H1 (cell line): Measurements from ENCODE around the gene ZMPSTE24. TPM values are rescaled to one million over a fixed set of nuclear protein-coding genes. Genes with fewer than 3 reads are reported as not detected.
A peak's percentile ranks its signal among the peaks of the same experiment; 100 is the strongest.

Source experiments
- CTCF ChIA-PET: fragments of 300-600 bp; sonication (Branson Sonifier 250); formaldehyde crosslinking; loops from one replicate; lab custom pipeline; 2021; ENCODE audit not compliant: partially characterized antibody; lab: Charles Lee
- POLR2A ChIA-PET: fragments of 300-600 bp; sonication (Branson Sonifier 250); formaldehyde crosslinking; loops from one replicate; lab custom pipeline; 2021; ENCODE audit warnings: inconsistent platforms; ENCODE audit not compliant: partially characterized antibody; lab: Charles Lee
- DNase-seq, 2 experiments: peaks; one replicate each; pipeline versions ENCODE4 v3.0.0 to v3.0.0-alpha.2; 2010 to 2022; ENCODE audit warnings: low spot score in 2 of 2, low read depth in 1 of 2, mixed read lengths in 1 of 2
- FAIRE-seq: peaks from 2 replicates; lab custom pipeline; 2011; peaks lifted over from hg19 to GRCh38; lab: Jason Lieb, UNC
- H2AFZ ChIP-seq: 2 replicates; pipeline ENCODE4 v1.8.1; 2012; ENCODE audit warnings: low read length, inconsistent platforms
- H2AK5ac ChIP-seq: 2 replicates; pipeline ENCODE4 v1.6.1; 2013; ENCODE audit warnings: low read depth, low read length
- H2BK120ac ChIP-seq: replicated peaks from 2 replicates; pipeline ENCODE3; 2013; ENCODE audit warnings: low read depth, low read length, inconsistent platforms
- H2BK12ac ChIP-seq: 2 replicates; pipeline ENCODE4 v1.6.1; 2013; ENCODE audit warnings: low read depth, low read length
- H2BK15ac ChIP-seq: 2 replicates; pipeline ENCODE4 v1.6.1; 2013; ENCODE audit warnings: low read length
- H2BK20ac ChIP-seq: 2 replicates; pipeline ENCODE4 v1.6.1; 2013; ENCODE audit warnings: low read length
- H2BK5ac ChIP-seq: 2 replicates; pipeline ENCODE4 v1.6.1; 2013; ENCODE audit warnings: low read depth, low read length
- H3K14ac ChIP-seq: 2 replicates; pipeline ENCODE4 v1.6.1; 2013; ENCODE audit warnings: inconsistent platforms; ENCODE audit not compliant: insufficient read length
- H3K18ac ChIP-seq: 2 replicates; pipeline ENCODE4 v1.6.1; 2013; ENCODE audit warnings: low read length; ENCODE audit errors: extremely low read depth
- H3K23ac ChIP-seq: 2 replicates; pipeline ENCODE4 v1.6.1; 2013; ENCODE audit warnings: inconsistent platforms; ENCODE audit not compliant: insufficient read length
- H3K23me2 ChIP-seq: 2 replicates; pipeline ENCODE4 v1.6.1; 2013; ENCODE audit warnings: low read depth, low read length
- H3K27ac ChIP-seq: 2 replicates; pipeline ENCODE4 v1.6.1; 2011; ENCODE audit warnings: low read depth, low read length, inconsistent platforms
- H3K27me3 ChIP-seq, 4 experiments: replicated peaks in 1 of 4; 1 replicate in 1 of 4; 2 replicates in 3 of 4; pipeline versions ENCODE4 v1.6.1 to v1.8.1; 2011 to 2013; ENCODE audit warnings: low read length in 3 of 4, mild to moderate bottlenecking in 3 of 4, inconsistent platforms in 2 of 4, mixed read lengths in 2 of 4, moderate library complexity in 1 of 4; ENCODE audit not compliant: control insufficient read depth in 3 of 4, insufficient read depth in 3 of 4; ENCODE audit errors: extremely low read depth in 1 of 4
- H3K36me3 ChIP-seq, 4 experiments: 2 replicates each; pipeline versions ENCODE4 v1.6.1 to v1.8.1; 2011 to 2013; ENCODE audit warnings: mild to moderate bottlenecking in 4 of 4, low read length in 3 of 4, moderate library complexity in 2 of 4, control low read depth in 1 of 4, inconsistent platforms in 1 of 4; ENCODE audit not compliant: insufficient read depth in 4 of 4, control insufficient read depth in 2 of 4
- H3K4ac ChIP-seq: replicated peaks from 2 replicates; pipeline ENCODE3; 2013; ENCODE audit warnings: low read length, low read depth, mixed read lengths, inconsistent platforms; ENCODE audit not compliant: insufficient read length
- H3K4me1 ChIP-seq, 4 experiments: replicated peaks in 1 of 4; 1 replicate in 1 of 4; 2 replicates in 3 of 4; pipeline versions ENCODE4 v1.6.1 to v1.8.1; 2011 to 2013; ENCODE audit warnings: low read length in 3 of 4, inconsistent platforms in 2 of 4, mixed read lengths in 1 of 4; ENCODE audit not compliant: insufficient read depth in 4 of 4, control insufficient read depth in 3 of 4
- H3K4me2 ChIP-seq, 2 experiments: 2 replicates each; pipeline versions ENCODE4 v1.6.1 to v1.8.1; 2011 to 2013; ENCODE audit warnings: low read depth in 2 of 2, low read length in 2 of 2, control low read depth in 1 of 2, inconsistent platforms in 1 of 2, mild to moderate bottlenecking in 1 of 2; ENCODE audit not compliant: insufficient read depth in 1 of 2
- H3K4me3 ChIP-seq, 4 experiments: fragments of 200-600, 300-600 bp in 1 of 4; sonication (generic), shearing (Covaris generic), sonication (Bioruptor Twin) in 1 of 4; 2 replicates each; pipeline versions ENCODE4 v1.5.1 to v1.8.1; 2011 to 2016; ENCODE audit warnings: low read length in 4 of 4, low read depth in 3 of 4, control low read depth in 2 of 4, inconsistent platforms in 2 of 4, mild to moderate bottlenecking in 2 of 4, mixed read lengths in 1 of 4, moderate library complexity in 1 of 4; ENCODE audit not compliant: insufficient read depth in 2 of 4; ENCODE audit errors: extremely low read depth in 1 of 4
- H3K56ac ChIP-seq: replicated peaks from 2 replicates; pipeline ENCODE3; 2013; ENCODE audit warnings: low read depth, mild to moderate bottlenecking, mixed read lengths, low read length, inconsistent platforms; ENCODE audit not compliant: insufficient read length
- H3K79me1 ChIP-seq: 2 replicates; pipeline ENCODE4 v1.6.1; 2013; ENCODE audit warnings: low read depth, low read length, control low read depth
- H3K79me2 ChIP-seq, 2 experiments: 2 replicates each; pipeline versions ENCODE4 v1.6.1 to v1.8.1; 2012 to 2013; ENCODE audit warnings: low read length in 2 of 2, mild to moderate bottlenecking in 2 of 2, inconsistent platforms in 1 of 2; ENCODE audit not compliant: insufficient read depth in 2 of 2, control insufficient read depth in 1 of 2
- H3K9ac ChIP-seq, 4 experiments: replicated peaks in 1 of 4; 1 replicate in 1 of 4; 2 replicates in 3 of 4; pipeline versions ENCODE4 v1.6.1 to v1.8.1; 2011 to 2013; ENCODE audit warnings: low read depth in 3 of 4, low read length in 3 of 4, control low read depth in 2 of 4, mild to moderate bottlenecking in 2 of 4, moderate library complexity in 2 of 4, inconsistent platforms in 1 of 4; ENCODE audit errors: extremely low read depth in 1 of 4
- H3K9me3 ChIP-seq, 2 experiments: 2 replicates each; pipeline versions ENCODE4 v1.6.1 to v1.8.1; 2012 to 2013; ENCODE audit warnings: mild to moderate bottlenecking in 2 of 2, moderate library complexity in 2 of 2, control low read depth in 1 of 2, inconsistent platforms in 1 of 2, low read depth in 1 of 2, low read length in 1 of 2, mixed read lengths in 1 of 2; ENCODE audit not compliant: insufficient read depth in 2 of 2
- H4K20me1 ChIP-seq, 2 experiments: replicated peaks in 1 of 2; 2 replicates each; pipeline versions ENCODE3 to v1.8.1; 2011 to 2013; ENCODE audit warnings: inconsistent platforms in 2 of 2, low read length in 2 of 2, mild to moderate bottlenecking in 1 of 2; ENCODE audit not compliant: insufficient read depth in 2 of 2, control insufficient read depth in 1 of 2
- H4K5ac ChIP-seq: 2 replicates; pipeline ENCODE4 v1.6.1; 2013; ENCODE audit warnings: low read length, low read depth, mixed read lengths, inconsistent platforms; ENCODE audit not compliant: insufficient read length
- H4K8ac ChIP-seq: 2 replicates; pipeline ENCODE4 v1.8.0; 2013; ENCODE audit warnings: mild to moderate bottlenecking, moderate library complexity, low read length, inconsistent platforms; ENCODE audit not compliant: insufficient read depth; ENCODE audit errors: extremely low read depth
- H4K91ac ChIP-seq: replicated peaks from 2 replicates; pipeline ENCODE3; 2013; ENCODE audit warnings: low read length, mixed read lengths, inconsistent platforms; ENCODE audit not compliant: insufficient read length
- ASH2L ChIP-seq: fragments of 200-600, 300-600 bp; sonication (generic); IDR thresholded peaks from one replicate; pipeline ENCODE4 v1.7.1; 2017; ENCODE audit warnings: low read length
- CHD1 ChIP-seq: IDR thresholded peaks from 2 replicates; pipeline ENCODE4 v1.6.1; 2012; ENCODE audit warnings: low read depth, low read length, improper control_type of control experiment
- CTCF ChIP-seq, 3 experiments: IDR thresholded peaks; 1 replicate in 2 of 3; 2 replicates in 1 of 3; pipeline versions ENCODE4 v1.5.1 to v1.6.1; 2011; ENCODE audit warnings: low read length in 3 of 3, mild to moderate bottlenecking in 3 of 3, inconsistent platforms in 2 of 3, low read depth in 1 of 3, moderate library complexity in 1 of 3; ENCODE audit not compliant: insufficient read depth in 1 of 3; ENCODE audit errors: control extremely low read depth in 1 of 3
- EP300 ChIP-seq, 2 experiments: IDR thresholded peaks; 1 replicate in 1 of 2; 2 replicates in 1 of 2; pipeline ENCODE4 v1.6.1; 2011 to 2012; ENCODE audit warnings: low read depth in 2 of 2, low read length in 2 of 2, mild to moderate bottlenecking in 2 of 2, borderline replicate concordance in 1 of 2, inconsistent platforms in 1 of 2, moderate library complexity in 1 of 2
- JUN ChIP-seq: IDR thresholded peaks from 2 replicates; pipeline ENCODE4 v1.6.1; 2011; ENCODE audit warnings: low read depth, mild to moderate bottlenecking, improper control_type of control experiment, low read length
- SP1 ChIP-seq: IDR thresholded peaks from 2 replicates; pipeline ENCODE4 v1.6.1; 2011; ENCODE audit warnings: low read depth, low read length
- TAF1 ChIP-seq: IDR thresholded peaks from 2 replicates; pipeline ENCODE4 v1.6.1; 2011; ENCODE audit warnings: mild to moderate bottlenecking, low read depth, low read length
- WGBS, 2 experiments: shearing (Covaris generic) in 1 of 2; methylation state at CpG; one replicate each; pipeline versions ENCODE4 v1.1.6 to v1.1.7; 2013 to 2015; ENCODE audit warnings: low lambda C conversion rate in 2 of 2, mixed read lengths in 2 of 2, inconsistent platforms in 1 of 2, low coverage in 1 of 2, missing lambda C conversion rate in 1 of 2; ENCODE audit not compliant: insufficient replicate concordance in 2 of 2, insufficient coverage in 1 of 2, insufficient read length in 1 of 2; ENCODE audit errors: extremely low coverage in 1 of 2, missing lambda C conversion rate in 1 of 2; 5-methylcytosine and 5-hydroxymethylcytosine counted together
- polyA plus RNA-seq, 7 experiments: library from polyadenylated mRNA; depleted of rRNA in 3 of 7; stranded (reverse) in 5 of 7; unstranded in 2 of 7; fragments of >200 nt in 5 of 7; fragments of 200-250 nt in 2 of 7; gene quantifications; 1 replicate in 5 of 7; 2 replicates in 1 of 7; 4 replicates in 1 of 7; pipeline versions ENCODE4 v1.2.1 to v1.2.3, GENCODE V29; 2011 to 2013; ENCODE audit warnings: missing spikeins in 2 of 7, mixed read lengths in 2 of 7
- total RNA-seq: library from RNA; stranded (reverse); fragmentation: NEBNext Ultra II Directional; extraction: Animal tissue kit (Norgen Biotek cat#: 25700); gene quantifications from 2 replicates; pipeline ENCODE4 v1.2.1, GENCODE V29; 2021

Gene ZMPSTE24
- total and polyA plus RNA-seq, 2 of the 8 experiments (the other 6 are each of a cell fraction or from before 2014, with no cell fraction given): 12.7 to 42.9 TPM

DNA sequence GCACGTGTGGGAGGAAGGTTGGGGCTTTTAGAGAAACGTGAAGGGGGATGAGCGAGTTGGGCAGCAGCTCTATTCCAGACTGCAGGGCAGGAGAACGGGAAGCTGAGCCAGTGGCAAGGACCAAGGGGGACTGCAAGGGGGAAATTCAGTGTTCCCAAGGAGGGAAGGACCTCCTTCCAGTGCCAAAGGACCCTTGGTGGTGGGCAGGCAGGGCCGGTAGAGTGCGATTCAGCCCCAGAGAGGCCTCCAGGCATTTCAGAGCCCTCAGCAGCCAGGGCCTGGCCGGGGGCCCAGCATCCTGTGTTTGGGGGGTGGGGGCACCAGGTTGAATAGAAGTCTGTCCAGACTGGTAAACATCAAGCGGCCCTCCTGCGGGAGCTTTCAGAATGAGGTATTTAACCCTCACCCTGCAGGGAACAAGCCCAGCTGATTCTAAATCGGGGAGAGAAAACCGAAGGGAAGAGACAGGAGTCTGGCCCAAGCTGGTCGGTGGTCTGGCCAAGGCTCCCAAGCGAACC is 56.7 kb downstream of the ZMPSTE24 start:
- peak overlapping the region in 2 of 4 experiments; percentile 41 to 45; a peak in 3 of 7 replicates for H3K9ac ChIP-seq
- H2BK120ac ChIP-seq: no peak overlapping the region
- H3K27me3 ChIP-seq: peaks cover 20 to 53% (median 45%) of the 10 kb centered on the region in 4 experiments
- no peaks in the 10 kb centered on the region for H3K9me3 ChIP-seq
- H4K8ac ChIP-seq: no peak overlapping the region
- POLR2A ChIA-PET: interaction anchor here (0.9 to 2.8 kb wide), 3 partner anchors 19 to 58 kb away, joined by 3 to 8 read pairs (median 3); no protein-coding TSS in a partner anchor
- no peak overlapping the region for H3K27ac ChIP-seq
- no peaks in the 10 kb centered on the region for H3K79me1 ChIP-seq
- H3K79me2 ChIP-seq: no peaks in the 10 kb centered on the region
- no peak overlapping the region for H3K56ac ChIP-seq
- no peaks in the 10 kb centered on the region for H4K20me1 ChIP-seq
- peak overlapping the region; percentile 73 to 85 for H3K4me2 ChIP-seq
- no peak overlapping the region for H4K91ac ChIP-seq
- no peak overlapping the region for H3K23ac ChIP-seq
- H3K36me3 ChIP-seq: peaks cover 0 to 5% (median 0%) of the 10 kb centered on the region in 4 experiments; a peak in 1 of 8 replicates
- H2BK20ac ChIP-seq: no peak overlapping the region
- H3K4me1 ChIP-seq: peaks cover 8 to 18% (median 11%) of the 10 kb centered on the region in 4 experiments
- H3K4me3 ChIP-seq: peak overlapping the region; percentile 10 to 63 (median 54); a peak in 7 of 8 replicates
- H3K23me2 ChIP-seq: peaks cover 20% of the 10 kb centered on the region; the same call in 1 of the 2 replicates
- H3K4ac ChIP-seq: peak overlapping the region; percentile 18
- FAIRE-seq: no peak
- H3K18ac ChIP-seq: peak overlapping the region; percentile 78; the same call in 1 of the 2 replicates
- peak overlapping the region; percentile 17; the same call in 1 of the 2 replicates for H2BK12ac ChIP-seq
- 21% methylated on average over 13 of the region's 13 CpGs; no CpG with 5 or more reads in 1 of the 2 experiments for WGBS, 2 experiments
- TF ChIP-seq SP1: no peak
- no peak for TF ChIP-seq ASH2L
- TF ChIP-seq TAF1: no peak
- no peak for TF ChIP-seq CHD1
- TF ChIP-seq JUN: no peak
- TF ChIP-seq EP300 (IDR thresholded peaks at IDR 0.05; ENCODE audit: borderline replicate concordance in 1 of 2, low read depth in 2 of 2, low read length in 2 of 2): no peak
- no peak for TF ChIP-seq CTCF (IDR thresholded peaks at IDR 0.05; ENCODE audit: control extremely low read depth in 1 of 3, insufficient read depth in 1 of 3, low read depth in 1 of 3, low read length in 3 of 3)
- 0 out of 2 replicates have a peak overlapping the region, but pooled peaks have one; percentile 43 for H2AK5ac ChIP-seq
- H2BK15ac ChIP-seq: peak overlapping the region; percentile 88
- H4K5ac ChIP-seq: no peak overlapping the region
- CTCF ChIA-PET: interaction anchor here (0.6 to 10.4 kb wide), 43 partner anchors 9 to 408 kb away, joined by 3 to 144 read pairs (median 4); partner anchors contain the start of gene TMCO2
- H2BK5ac ChIP-seq: no peak overlapping the region; the same call in 1 of the 2 replicates
- H3K14ac ChIP-seq: no peak overlapping the region
- DNase-seq: no peak
- peak overlapping the region; percentile 82; the same call in 1 of the 2 replicates for H2AFZ ChIP-seq
